ENCODE data around the gene L3MBTL4. TPM values are rescaled to one million over a fixed set of nuclear protein-coding genes. Genes with fewer than 3 reads are reported as not detected.

L3MBTL4 gene
- total RNA-seq, 2 donors from 2014 or later, result 10.9 to 11.2 TPM

DNA sequence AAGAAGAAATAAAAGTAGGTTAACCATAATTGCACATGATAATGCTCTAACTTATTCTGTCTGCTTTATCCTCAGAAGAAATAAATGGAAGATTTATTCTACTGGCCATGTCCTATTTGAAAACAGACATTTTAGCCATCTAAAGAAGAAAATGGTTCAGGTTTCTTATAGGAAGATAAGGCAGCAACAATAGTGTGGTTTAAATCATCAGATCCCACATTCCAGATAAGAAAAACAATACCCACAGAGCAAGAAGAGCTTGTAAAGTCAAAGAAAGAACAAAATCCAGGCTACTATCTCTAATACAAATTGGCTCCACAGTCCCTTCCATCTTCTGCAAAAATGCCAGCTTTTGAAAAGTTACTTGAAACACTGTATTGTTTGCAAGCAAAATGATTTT, 49.3 kb downstream of the L3MBTL4 start:
- H3K27ac ChIP-seq, result no peak overlapping the region
- H3K4me1 ChIP-seq, result peaks cover 5% of the 10 kb centered on the region
- DNase-seq (no peak), ATAC-seq (no peak)
- H3K27me3 ChIP-seq, result no peaks in the 10 kb centered on the region
- TF ChIP-seq, protein P1, sequence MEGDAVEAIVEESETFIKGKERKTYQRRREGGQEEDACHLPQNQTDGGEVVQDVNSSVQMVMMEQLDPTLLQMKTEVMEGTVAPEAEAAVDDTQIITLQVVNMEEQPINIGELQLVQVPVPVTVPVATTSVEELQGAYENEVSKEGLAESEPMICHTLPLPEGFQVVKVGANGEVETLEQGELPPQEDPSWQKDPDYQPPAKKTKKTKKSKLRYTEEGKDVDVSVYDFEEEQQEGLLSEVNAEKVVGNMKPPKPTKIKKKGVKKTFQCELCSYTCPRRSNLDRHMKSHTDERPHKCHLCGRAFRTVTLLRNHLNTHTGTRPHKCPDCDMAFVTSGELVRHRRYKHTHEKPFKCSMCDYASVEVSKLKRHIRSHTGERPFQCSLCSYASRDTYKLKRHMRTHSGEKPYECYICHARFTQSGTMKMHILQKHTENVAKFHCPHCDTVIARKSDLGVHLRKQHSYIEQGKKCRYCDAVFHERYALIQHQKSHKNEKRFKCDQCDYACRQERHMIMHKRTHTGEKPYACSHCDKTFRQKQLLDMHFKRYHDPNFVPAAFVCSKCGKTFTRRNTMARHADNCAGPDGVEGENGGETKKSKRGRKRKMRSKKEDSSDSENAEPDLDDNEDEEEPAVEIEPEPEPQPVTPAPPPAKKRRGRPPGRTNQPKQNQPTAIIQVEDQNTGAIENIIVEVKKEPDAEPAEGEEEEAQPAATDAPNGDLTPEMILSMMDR (IDR thresholded peaks at IDR 0.05), result no peak
- TF ChIP-seq POLR2A (IDR thresholded peaks at IDR 0.05), result no peak
- intact Hi-C loops (cut with DNase I), result no loop called here
- H3K36me3 ChIP-seq (replicated peaks in 1 of 2; ENCODE audit: insufficient read depth in 1 of 2, low read depth in 2 of 2), result no peaks in the 10 kb centered on the region
- H3K4me3 ChIP-seq, result no peak overlapping the region
- no peaks in the 10 kb centered on the region for H3K9me3 ChIP-seq

DNA sequence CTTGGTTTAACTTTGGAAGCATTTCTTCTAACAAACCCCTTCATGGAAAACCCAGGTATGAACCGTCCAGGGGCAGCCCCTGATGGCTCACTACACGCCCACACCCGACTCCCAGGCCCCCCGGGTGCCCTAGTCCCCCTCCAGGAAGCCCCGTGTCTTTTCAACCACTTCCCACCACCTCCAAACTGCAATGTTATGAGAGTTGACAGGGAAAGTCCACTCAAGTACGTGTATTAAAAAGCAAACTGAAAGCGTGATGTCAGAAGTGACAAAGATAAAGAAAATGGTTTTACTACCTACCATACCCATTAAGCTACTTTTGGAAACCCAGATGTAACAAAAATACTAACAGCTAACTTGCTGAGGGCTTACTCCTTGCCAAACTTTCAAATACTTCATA, 51.5 kb downstream of the L3MBTL4 start:
- ATAC-seq, result no peak
- intact Hi-C loops (cut with DNase I), result no loop called here
- 75 to 78% methylated on average over 7 of the region's 7 CpGs for whole genome bisulfite sequencing, 2 donors

DNA sequence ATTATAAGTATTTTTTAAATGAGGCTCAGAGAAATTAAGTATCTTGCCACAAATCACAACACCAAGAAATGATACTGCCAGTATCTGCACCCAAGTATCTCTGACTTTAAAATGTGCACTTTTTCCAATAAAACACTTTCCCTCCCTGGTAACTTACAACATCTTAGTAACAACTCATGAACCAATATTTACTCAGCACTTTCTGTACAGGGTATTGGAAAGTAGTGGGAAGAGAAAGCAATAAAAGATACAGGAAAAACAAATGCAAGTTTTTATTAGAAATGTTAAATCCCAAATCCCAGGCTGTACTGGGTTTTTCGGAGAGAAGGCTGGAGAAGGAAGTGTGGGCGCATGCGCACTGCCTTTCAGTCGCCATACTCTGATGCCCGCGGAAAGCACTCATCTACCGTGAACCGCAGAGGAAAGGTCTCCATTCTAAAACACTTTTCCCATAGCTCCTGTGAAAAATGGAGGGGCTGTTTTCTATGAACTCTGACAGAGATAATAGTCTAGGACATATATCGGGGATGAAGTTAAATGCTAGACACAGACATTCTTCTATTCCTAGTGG, 52.1 kb downstream of the L3MBTL4 start:
- Histone ChIP-seq H3K27ac (no peak overlapping the region), H3K9me3 (no peaks in the 10 kb centered on the region), H3K4me3 (no peak overlapping the region), H3K4me1 (no peaks in the 10 kb centered on the region), H3K27me3 (no peaks in the 10 kb centered on the region), H3K36me3 (replicated peaks in 1 of 2; ENCODE audit: insufficient read depth in 1 of 2, low read depth in 2 of 2) (no peaks in the 10 kb centered on the region)
- intact Hi-C loops (cut with DNase I), result no loop called here
- 94 to 97% methylated on average over 9 of the region's 9 CpGs for whole genome bisulfite sequencing, 2 donors
- TF ChIP-seq, protein P1 (IDR thresholded peaks at IDR 0.05), result no peak
- TF ChIP-seq POLR2A (IDR thresholded peaks at IDR 0.05), result no peak
- DNase-seq (no peak), ATAC-seq (no peak)

More for the DNA sequence above, 51.5 kb downstream of the L3MBTL4 start:
- H3K27me3 ChIP-seq, result no peaks in the 10 kb centered on the region
- TF ChIP-seq, protein P1 (IDR thresholded peaks at IDR 0.05), result no peak
- no peak for TF ChIP-seq POLR2A (IDR thresholded peaks at IDR 0.05)
- no peaks in the 10 kb centered on the region for H3K36me3 ChIP-seq (replicated peaks in 1 of 2; ENCODE audit: insufficient read depth in 1 of 2, low read depth in 2 of 2)
- no peaks in the 10 kb centered on the region for H3K9me3 ChIP-seq
- no peaks in the 10 kb centered on the region for H3K4me1 ChIP-seq
- no peak overlapping the region for H3K4me3 ChIP-seq
- no peak overlapping the region for H3K27ac ChIP-seq
- no peak for DNase-seq

DNA sequence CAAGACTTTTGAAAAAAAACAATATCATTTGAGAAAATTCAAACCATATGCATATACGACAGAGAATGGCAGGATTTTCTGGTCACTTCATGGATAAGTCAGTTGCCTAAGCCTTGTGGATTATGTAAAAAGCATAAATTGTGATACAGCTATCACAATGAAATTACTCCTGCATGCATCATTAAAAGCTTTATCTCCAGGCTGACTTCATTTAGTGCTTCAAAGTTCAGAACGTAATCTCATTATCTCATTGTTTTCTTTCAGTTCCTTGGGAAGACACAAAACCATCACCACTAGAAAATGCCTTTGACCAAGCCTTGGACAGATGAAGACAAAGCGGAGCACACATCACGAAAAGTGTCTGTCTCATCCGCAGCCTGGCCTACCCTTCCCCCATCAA, 57.0 kb downstream of the L3MBTL4 start:
- TF ChIP-seq POLR2A (IDR thresholded peaks at IDR 0.05), result no peak
- TF ChIP-seq, protein P1 (IDR thresholded peaks at IDR 0.05), result no peak
- intact Hi-C loops (cut with DNase I), result no loop called here
- ATAC-seq (no peak), DNase-seq (no peak)
- Histone ChIP-seq H3K4me3 (no peak overlapping the region), H3K36me3 (replicated peaks in 1 of 2; ENCODE audit: insufficient read depth in 1 of 2, low read depth in 2 of 2) (no peaks in the 10 kb centered on the region), H3K27me3 (no peaks in the 10 kb centered on the region), H3K4me1 (no peaks in the 10 kb centered on the region), H3K9me3 (no peaks in the 10 kb centered on the region), H3K27ac (no peak overlapping the region)
- WGBS, 2 donors, result 84 to 87% methylated on average over 5 of the region's 5 CpGs

Measured in body of pancreas (tissue), 4 donors.